Stimulated activated CD4-positive, alpha-beta T cell treated with anti-CD3 and anti-CD28 coated beads, TNF-alpha, amount 100 ng/mL, for 48 hours (primary cell): ENCODE measurements around the gene LILRA5.
A peak's percentile ranks its signal among the peaks of the same experiment; 100 is the strongest.
"Not testable (repeated sequence)": the region's sequence is repeated elsewhere in the genome, so short reads cannot be mapped to it uniquely, and the experiment has no call there.

Experiments used
- DNase-seq, 3 donors: peaks; one replicate each; pipeline ENCODE4 v3.0.0-alpha.2; 2020; ENCODE audit warnings: low read depth in 3 of 3

LILRA5 gene

DNA sequence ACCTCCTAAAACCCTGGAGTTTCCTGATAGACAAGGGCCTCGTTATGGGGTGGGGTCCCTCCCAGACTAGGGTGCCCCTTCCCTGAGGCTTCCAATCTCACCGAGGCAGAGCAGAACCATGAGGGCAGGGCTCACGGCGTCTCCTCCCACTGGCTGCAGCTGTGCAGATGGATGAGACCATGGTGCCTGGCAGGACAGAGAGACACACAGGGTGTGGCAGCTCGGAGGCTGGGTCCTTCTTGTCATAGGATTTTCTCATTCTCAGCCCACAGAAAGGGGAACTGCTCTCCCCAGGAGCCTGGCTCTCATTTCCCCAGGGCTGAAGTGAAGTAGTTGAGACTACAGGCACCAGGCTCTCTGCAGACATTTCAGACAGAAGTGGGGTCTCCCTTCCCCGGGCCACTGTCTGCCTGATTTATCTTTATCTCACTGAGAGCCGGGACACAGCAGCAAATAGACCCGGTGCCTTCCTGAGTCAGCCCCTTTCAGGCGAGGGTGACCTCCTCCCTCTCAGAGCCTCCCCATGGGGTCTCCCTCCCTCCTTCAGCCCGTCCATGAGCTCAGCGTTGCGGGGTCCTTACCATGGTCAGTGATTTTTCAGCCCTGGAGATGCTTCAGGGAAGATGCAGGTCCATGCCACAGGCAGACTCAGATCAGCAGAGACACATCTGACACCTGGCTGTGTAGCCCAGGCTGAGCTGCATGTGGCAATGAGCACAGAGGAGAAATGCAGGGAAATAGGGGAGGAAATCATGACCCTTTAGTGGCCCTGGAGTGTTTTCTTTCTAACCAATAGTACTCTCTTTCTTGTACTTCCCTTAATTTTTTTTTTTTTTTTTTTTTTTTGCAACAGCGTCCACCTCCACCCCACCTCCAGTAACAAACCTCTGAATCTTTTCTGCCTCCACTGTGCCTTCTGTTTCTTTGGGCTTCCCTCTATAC, at the start of gene LILRA5:
LILRA5 (minus strand) TSS at position 731 of the 942 bp plus-strand sequence; CDS start at position 584, 147 bp downstream.
- DNase-seq, result no peak

DNA sequence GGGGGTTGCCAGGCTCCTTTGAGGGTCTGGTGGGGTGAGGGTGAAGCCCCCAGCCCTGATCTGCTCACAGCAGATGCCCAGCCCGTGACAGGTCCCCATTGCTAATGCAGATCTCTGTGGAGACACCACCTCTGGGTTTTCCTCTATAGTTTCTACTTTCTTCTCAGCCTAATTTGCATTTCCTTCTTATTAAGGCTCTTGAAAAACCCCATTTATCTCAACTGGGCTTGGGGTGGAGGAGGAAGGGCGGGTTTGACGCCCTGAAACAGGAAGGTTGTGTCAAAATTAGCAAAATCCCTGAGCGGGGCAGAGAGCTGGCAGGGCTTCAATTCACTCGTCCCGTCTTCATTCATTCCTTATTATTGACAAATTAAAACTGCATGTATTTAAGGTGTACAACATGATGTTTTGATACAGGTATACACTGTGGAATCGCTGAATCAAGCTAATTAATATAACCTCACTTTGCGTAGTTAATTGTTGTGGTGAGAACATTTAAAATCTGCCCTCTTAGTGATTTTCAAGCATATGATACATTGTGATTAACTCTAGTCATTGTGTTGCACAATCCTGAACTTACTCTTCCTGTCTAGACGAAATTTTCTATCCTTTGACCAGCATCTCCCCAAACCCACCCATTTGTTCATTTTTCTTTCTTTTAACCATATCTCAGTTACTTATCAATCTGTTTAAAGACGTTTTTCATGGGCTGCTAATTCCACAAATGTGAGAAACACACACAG, 48.9 kb upstream of the LILRA5 start:
- not testable (repeated sequence) for DNase-seq

DNA sequence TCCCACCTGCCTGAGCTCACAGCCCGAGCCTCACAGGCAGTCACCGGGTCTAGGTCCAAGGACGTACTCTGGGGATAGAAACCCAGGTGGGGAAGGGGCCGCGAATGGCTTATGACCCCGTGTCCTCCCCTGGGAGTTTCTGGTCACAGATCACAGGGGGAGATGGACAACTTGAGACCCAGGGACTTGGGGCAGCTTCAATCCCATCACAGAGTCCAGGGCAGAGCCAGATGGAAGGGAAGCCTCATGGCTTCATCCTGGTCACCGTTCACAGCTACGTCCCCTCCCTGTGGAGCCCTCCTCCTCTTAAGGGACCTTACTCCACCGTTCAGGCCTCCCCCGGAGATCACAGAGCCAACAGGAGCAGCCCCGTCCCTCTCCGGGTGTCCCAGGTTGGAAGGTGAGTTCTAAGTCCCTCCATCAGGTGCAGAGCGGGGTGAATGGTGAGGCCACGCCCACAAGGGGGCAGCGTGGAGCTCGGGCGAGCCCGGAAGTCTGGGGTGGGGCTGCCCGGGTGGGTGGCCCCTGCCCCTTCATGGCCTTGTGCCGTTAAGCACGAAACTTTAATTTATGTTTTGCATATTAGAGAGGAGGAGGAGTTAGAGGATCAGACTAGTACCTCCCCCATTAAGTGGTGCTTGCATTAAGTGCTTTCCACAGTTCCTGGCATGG, 46.3 kb upstream of the LILRA5 start:
- peak; percentile 38 to 48 (median 46) for DNase-seq

DNA sequence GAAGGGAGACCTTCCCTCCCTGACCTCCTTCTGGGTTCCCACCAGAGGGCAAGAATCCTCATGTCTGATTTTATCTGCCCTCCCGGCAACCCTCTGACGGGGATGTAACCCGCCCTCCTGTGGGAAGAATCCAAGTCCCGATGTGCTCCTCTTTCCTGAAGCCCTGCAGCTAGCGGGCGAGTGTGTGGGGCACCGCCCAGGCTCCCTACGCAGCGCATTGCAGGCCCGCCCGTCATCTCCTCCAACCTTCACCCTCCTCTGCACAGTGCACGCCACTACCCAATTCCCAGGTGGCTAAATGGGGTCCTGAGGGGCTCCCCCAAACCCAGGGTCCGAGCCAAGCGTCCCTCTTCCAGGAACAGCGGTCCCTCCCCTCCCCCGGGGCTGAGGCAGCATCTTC, 44.4 kb upstream of the LILRA5 start:
- DNase-seq, result no peak

DNA sequence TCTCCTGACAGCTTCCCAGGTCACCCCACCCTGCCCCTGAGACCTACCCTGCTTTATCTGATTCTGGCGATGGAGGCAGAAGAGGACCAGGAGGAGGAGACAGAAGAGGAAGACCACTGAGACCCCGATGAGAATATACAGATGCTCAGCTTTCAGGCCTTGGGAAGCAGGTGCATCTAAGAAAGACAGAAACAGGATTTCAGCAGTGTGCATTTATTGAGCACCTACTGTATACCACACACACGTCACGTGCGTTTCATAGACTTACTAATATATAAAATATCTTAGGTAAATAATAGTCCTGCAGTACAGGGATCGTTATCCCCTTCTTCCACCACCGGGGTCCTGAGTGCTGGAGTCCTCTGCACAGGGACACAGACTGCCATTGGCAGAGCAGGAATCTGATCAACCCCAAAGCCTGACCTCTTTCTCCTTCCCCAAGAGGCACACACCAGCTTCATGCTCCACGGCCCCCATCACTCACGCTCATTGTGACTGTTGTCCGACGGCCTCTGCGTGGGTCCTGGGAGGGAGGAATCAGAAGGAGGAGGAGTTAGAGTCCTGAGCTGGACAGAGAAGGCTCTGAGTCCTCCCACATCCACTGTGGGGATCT, 43.6 kb upstream of the LILRA5 start:
- no peak for DNase-seq

DNA sequence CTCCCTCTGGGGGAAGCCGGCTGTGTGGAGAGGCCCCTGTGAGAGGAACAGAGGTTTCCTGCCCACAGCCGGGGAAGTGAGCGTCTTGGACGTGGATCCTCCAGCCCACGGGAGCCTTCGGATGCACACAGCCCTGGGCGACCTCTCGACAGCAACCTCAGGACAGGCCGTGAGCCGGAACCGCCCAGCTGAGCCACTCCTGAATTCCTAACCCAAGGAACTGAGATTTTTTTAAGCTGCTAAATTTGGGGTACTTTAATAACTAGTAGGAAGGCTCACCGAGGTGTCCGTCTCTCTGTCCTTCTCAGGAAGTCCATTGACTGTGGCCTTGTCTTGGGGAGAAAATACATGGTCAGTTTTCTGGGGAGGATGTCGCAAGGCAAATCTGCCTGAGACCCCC, 42.7 kb upstream of the LILRA5 start:
- no peak for DNase-seq

DNA sequence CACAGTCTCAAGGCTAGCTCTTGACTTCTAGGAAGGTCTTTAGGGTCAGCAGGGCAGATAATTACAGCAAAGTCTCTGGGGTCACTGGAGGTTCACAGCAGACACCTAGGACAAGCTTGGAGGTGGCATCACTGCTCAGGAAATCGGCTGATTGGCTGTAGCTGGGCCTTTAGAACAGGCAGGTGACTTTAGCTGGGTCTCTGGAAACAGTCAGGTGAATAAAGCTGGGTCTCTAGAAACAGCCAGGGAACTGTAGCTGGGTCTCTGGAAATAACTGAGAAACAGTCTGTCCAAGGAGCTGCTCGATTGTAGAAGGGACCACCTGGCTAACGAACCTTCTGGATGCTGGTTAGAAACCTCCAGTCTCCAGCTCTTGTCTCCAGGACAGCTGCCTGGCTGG, 41.8 kb upstream of the LILRA5 start:
- DNase-seq, result no peak

DNA sequence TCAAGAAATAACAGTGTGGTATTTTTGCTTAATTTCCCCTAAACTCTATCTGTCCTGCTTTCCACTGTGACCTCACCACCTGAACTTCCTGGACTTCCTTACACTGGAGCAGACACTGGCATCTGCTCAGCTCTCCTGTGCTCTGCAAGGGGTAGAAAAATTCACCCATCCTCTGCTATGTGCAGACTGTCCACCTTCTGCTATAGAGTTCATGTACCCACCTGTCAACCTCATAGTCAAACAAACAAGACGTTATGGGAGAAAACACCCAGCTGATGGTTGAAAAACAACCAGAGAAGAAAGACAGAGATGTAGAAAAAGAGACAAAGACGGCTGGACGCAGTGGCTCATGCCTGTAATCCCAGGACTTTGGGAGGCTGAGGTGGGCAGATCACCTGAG, 39.6 kb upstream of the LILRA5 start:
- DNase-seq, result no peak

DNA sequence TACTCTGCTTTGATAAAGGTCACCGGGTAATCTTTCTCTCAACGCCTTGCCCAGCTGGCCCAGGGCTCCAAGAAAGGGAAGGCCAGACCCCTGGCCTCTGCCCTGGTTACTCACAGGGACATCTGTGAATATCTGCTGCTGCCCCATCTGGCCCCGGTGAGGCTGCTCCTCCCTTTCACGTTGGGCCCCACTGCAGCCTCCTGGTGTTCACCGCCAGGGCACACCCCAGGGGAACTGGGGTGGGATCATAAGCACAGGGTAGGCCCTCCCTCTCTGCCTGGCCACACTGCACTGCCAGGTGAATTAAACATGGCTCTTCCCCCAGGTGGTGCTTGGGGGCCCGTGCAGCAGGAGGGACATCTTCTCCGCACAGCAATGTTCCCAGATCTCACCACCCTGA, 39.1 kb upstream of the LILRA5 start:
- no peak for DNase-seq

DNA sequence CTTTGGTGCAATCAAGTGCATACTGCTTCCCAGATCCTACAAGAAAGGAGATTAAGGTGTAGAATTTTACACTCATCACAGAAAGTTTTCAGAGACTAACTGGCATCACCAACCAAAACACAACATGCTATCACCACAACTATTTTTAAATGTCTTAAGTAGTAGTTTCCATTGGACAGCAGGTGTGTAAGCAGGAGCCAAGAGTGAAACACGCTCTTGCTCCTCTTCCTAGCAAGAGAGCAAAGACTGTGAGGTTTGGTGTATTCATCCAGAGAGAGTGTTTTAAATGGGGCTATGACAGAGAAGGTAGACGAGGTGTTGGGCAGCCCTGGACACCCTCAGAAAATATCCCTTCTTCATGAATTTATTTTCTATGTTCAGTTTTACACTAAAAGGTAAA, 38.5 kb upstream of the LILRA5 start:
- no peak for DNase-seq

DNA sequence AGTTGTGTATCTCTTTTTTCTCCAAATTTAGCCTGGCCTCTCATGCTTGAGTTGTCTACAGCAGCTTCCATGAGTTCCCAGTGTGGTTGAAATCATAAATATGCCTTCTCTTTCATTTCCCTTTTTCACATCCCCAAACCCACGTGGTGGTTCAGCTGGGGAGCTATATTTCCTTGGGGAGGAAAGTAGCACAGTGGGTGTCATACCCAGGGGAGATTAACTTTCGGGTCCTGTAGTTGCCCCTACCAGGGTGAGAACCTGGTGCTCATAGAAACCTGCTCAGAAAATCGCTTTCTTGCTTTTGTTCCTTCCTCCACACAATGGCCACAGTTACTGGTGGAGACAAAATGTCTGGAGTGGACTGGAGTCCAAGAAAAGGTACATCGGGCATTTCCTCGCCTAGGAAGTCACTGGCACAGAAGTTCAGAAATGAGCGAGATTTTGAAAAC, 33.0 kb upstream of the LILRA5 start:
- no peak for DNase-seq

DNA sequence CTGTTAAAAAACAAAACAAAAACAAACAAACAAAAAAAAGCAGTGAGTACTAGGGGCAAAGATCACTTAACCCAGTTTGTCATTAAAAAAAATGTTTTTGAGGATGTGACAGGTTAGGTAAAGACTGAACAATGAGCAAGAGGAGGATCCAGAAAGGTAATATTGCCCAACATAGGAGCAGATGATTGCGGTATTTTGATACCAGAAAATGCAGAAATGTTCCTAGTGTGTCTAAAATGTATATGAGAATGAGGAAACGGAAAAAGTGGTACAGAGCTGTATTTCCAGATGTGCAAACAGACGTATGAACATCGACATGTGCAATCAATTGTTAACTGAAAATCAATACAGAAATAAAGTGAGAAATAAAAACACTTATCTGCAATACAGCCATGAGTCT, 30.9 kb upstream of the LILRA5 start:
- DNase-seq, result no peak

DNA sequence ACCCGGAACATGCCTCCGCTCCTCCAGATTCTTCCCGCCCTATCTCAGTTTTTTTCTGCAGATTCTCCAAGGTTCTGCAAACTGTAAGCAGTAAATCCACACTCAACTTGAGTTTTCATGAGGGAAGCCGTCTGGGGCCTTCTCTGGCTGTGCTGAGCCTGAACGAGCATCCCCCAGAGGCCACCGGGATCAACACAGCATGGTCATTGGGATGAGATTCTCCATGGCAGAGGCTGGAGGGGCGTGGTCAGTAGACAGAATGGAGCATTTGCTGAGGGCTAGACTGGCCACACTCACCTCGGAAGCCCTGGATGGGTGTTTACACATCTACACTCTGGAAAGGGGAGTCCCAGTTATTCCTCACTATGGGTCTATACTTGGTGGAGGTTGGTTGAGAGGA, 28.3 kb upstream of the LILRA5 start:
- DNase-seq, result no peak

DNA sequence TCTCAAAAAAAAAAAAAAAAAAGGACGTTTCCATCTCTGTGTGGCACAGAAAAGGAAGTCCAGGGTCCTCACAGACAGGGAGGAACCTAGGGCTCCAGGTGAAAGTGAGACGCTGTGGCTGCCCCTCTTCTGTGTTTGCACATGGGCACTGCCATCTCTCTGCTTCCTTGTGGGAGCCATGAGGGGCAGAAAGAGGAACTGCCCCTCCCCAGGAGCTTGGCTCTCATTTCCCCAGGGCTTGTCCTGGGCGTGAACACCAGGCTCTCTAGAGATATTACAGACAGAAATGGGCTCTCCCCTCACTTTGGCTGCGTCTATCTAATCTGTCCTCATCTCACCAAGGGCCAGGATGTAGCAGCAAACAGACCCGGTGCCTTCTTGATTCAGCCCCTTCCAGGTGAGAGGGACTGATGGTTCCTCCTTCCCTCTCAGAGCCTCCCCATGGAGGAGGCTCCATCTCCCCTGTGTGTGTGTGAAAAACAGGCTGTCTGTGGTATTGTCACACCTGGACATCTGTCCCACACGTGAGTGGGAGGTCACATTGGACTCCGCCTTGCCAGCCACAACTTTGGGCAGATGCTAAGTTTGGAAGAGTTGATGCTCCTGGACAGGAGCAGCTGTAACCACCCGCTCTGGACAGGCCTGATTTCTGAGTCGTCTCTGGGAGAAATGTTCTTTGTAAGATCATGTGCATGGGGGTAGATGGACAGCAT, 26.8 kb upstream of the LILRA5 start:
- no peak for DNase-seq

DNA sequence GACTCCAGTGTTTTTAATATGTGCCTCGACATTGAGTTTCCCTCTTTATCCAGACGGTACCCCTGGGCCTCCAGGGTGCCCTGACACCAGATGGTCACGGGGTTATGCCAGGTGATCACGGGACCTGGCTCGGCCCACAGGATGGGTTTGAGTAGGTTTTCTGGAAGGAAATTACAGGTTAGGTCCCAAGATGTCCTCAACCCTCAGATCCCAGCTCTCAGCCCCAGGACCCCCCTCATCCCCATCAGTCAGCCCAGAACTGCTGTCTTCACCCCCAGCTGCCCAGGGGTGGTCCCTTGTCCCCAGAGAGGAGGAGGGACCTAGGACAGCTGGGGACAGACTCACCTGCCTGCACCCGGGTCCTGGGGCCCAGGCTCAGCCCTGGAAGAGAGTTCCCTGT, 25.6 kb upstream of the LILRA5 start:
- no peak for DNase-seq

DNA sequence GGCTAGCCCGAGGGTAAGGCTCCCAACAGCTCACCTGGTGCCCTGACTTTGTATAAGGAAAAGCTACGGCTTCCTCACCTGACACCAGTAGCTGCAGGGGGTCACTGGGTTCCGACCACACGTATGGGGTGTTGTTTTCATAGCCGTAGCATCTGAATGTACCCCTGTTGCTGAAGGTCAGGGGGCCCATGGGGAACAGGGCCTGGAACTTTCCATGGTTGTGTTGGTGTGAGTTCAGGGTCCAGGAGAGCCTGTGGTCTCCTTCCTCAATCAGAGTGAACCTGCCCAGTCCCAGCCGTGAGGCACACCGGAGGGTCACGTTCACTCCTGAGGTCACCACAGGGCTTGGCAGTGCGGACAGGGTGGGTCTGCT, 24.9 kb upstream of the LILRA5 start:
- no peak for DNase-seq

DNA sequence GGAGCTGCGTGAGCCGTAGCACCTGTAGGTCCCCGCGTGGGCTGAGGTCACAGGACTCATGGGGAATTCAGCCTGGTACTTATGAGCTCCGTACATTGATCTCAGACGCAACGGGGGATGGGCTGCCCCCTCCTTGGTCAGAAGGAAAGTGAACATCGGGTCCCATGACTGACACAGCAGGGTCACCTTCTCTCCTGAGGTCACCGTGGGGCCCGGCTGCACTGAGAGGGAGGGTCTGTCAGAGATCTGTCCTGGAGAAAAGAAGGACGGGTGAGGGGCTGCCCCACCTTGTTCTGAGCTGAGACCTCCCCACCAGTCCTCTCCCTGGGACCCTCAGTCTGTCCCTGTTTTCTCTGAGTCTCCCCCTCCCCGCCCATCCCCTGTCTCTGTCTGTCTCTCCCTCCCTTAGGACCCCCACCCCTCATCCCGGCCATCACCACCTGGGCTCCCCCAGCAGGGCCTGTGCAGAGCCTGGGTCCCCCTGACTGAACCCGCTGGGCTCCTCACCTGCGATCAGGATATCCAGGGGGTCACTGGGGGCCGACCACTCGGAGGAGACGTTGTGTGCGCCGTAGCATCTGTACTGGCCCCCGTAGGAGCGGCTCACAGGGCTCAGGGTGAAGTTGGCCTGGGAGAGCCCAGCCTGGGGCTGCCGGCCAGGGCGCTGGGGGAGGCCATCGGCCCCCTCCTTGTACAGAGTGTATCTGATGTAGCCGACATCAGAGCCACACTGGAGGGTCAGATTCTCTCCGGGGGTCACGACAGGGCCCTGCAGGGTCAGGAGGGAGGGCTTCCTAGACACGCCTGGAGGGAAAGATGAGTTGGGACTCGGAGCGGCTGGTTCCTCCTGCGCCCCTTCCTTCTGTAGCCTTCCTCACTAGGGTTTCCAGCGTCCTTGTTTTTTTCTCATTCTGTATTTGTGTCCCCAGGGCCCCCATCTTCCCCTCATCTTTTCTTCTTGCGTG, 24.2 kb upstream of the LILRA5 start:
- DNase-seq, result no peak

DNA sequence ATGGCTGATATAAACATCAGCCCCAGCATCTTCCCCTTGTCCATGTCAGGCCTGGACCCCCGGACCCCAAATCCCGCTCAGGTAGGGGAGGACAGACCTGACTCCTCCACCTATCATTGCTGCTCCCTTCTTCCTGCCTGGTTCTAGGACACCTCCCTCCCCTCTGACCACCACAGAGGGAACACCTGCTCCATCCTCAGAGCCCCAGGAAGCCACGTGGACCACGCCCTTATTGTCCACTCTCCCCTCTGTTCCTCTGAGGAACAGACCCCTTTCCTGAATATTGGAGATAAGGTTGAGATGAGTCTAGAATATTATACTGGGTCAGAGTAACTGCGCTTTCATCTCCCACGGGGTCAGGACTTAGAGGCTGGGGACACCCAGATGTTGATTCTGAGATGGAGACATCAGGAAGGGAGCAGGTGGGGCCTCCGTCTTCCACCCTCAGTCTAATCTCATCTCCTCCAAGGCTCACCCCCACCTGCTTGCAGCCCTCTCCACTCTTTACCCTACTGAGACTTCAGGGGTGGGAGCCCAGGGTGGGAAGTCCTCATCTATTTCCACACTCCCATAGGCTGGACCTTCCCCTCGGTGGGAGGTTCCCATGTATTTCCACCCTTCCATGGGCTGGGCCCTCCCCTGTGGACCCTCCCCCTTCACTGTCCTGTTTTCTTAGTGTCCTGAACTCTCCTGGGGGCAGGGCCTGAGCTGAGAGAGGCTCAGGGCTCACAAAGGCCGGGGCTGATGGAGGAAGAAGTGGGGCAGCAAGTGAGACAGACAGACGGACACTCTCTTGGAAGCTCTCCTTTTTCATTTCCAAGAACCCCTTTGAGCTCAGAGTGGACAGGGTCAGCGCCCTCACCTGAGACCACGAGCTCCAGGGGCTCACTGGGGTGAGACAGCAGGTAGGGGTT, 23.3 kb upstream of the LILRA5 start:
- no peak for DNase-seq

DNA sequence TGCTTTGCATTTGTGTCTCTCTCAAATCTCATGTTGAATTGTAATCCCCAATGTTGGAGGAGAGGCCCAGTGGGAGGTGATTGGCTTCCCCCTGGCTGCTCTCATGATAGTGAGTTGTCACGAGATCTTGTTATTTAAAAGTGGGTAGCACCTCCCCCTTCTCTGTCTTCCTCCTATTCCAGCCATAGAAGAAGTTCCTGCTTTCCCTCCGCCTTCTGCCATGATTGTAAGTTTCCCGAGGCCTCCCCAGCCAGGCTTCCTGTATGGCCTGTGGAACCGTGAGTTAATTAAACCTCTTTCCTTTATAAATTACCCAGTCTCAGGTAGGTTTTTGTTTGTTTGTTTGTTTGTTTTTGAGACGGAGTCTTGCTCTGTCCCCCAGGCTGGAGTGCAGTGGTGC, 22.2 kb upstream of the LILRA5 start:
- DNase-seq, result no peak
